Trophoblast cell (in vitro differentiated cells and primary cell): Measurements from ENCODE around the gene ATXN7.

Source experiments
- DNase-seq, 2 donors: peaks; one replicate each; pipeline ENCODE4 v3.0.0-alpha.2; 2016
- H2AFZ ChIP-seq: 2 replicates; pipeline ENCODE4 v1.6.1; 2013; ENCODE audit warnings: low read length, moderate library complexity, mild to moderate bottlenecking; ENCODE audit not compliant: insufficient read depth, poor library complexity
- H2AK5ac ChIP-seq: 2 replicates; pipeline ENCODE4 v1.6.1; 2013; ENCODE audit warnings: mild to moderate bottlenecking, low read length
- H2BK120ac ChIP-seq: 2 replicates; pipeline ENCODE4 v1.6.1; 2013; ENCODE audit warnings: low read length, mild to moderate bottlenecking, moderate library complexity; ENCODE audit not compliant: insufficient read depth, poor library complexity
- H2BK12ac ChIP-seq: 2 replicates; pipeline ENCODE4 v1.6.1; 2013; ENCODE audit warnings: mild to moderate bottlenecking, low read length, moderate library complexity
- H2BK5ac ChIP-seq: 2 replicates; pipeline ENCODE4 v1.6.1; 2013; ENCODE audit warnings: low read length, low read depth, moderate library complexity, mild to moderate bottlenecking; ENCODE audit not compliant: poor library complexity
- H3K14ac ChIP-seq: 2 replicates; pipeline ENCODE4 v1.6.1; 2013; ENCODE audit warnings: mild to moderate bottlenecking, low read length
- H3K18ac ChIP-seq: 2 replicates; pipeline ENCODE4 v1.6.1; 2013; ENCODE audit warnings: mild to moderate bottlenecking, low read length
- H3K23ac ChIP-seq: 2 replicates; pipeline ENCODE4 v1.6.1; 2013; ENCODE audit warnings: low read length
- H3K27ac ChIP-seq: 2 replicates; pipeline ENCODE4 v1.5.1; 2013; ENCODE audit warnings: low read depth, mild to moderate bottlenecking, inconsistent platforms, low read length, moderate library complexity
- H3K27me3 ChIP-seq: 2 replicates; pipeline ENCODE4 v1.6.1; 2013; ENCODE audit warnings: inconsistent platforms, mild to moderate bottlenecking, low read length, moderate library complexity; ENCODE audit not compliant: insufficient read depth
- H3K36me3 ChIP-seq, 2 experiments: 1 replicate in 1 of 2; 2 replicates in 1 of 2; pipeline ENCODE4 v1.6.1; 2013; ENCODE audit warnings: low read length in 2 of 2, mild to moderate bottlenecking in 2 of 2, moderate library complexity in 1 of 2; ENCODE audit not compliant: insufficient read depth in 2 of 2, control insufficient read depth in 1 of 2
- H3K4ac ChIP-seq: 2 replicates; pipeline ENCODE4 v1.6.1; 2013; ENCODE audit warnings: low read depth, mild to moderate bottlenecking, low read length, moderate library complexity
- H3K4me1 ChIP-seq, 2 experiments: 1 replicate in 1 of 2; 2 replicates in 1 of 2; pipeline ENCODE4 v1.6.1; 2013; ENCODE audit warnings: low read length in 2 of 2, mild to moderate bottlenecking in 2 of 2, moderate library complexity in 1 of 2; ENCODE audit not compliant: insufficient read depth in 2 of 2, control insufficient read depth in 1 of 2
- H3K4me2 ChIP-seq: 2 replicates; pipeline ENCODE4 v1.6.1; 2013; ENCODE audit warnings: inconsistent platforms, mild to moderate bottlenecking, low read length, moderate library complexity
- H3K4me3 ChIP-seq: 2 replicates; pipeline ENCODE4 v1.5.1; 2013; ENCODE audit warnings: mild to moderate bottlenecking, low read depth, low read length, inconsistent platforms
- H3K79me1 ChIP-seq: one replicate; pipeline ENCODE4 v1.6.1; 2013; ENCODE audit warnings: low read length
- H3K79me2 ChIP-seq: 2 replicates; pipeline ENCODE4 v1.6.1; 2013; ENCODE audit warnings: low read length, mild to moderate bottlenecking; ENCODE audit not compliant: control insufficient read depth, insufficient read depth, poor library complexity
- H3K9ac ChIP-seq: 2 replicates; pipeline ENCODE4 v1.6.1; 2013; ENCODE audit warnings: mild to moderate bottlenecking, low read length
- H3K9me3 ChIP-seq: 2 replicates; pipeline ENCODE4 v1.6.1; 2013; ENCODE audit warnings: low read depth, mild to moderate bottlenecking, control low read depth, inconsistent platforms, low read length; ENCODE audit not compliant: insufficient read depth
- H4K12ac ChIP-seq: 2 replicates; pipeline ENCODE4 v1.6.1; 2013; ENCODE audit warnings: low read depth, mild to moderate bottlenecking, low read length, moderate library complexity
- H4K8ac ChIP-seq: 2 replicates; pipeline ENCODE4 v1.6.1; 2013; ENCODE audit warnings: low read depth, mild to moderate bottlenecking, low read length, moderate library complexity
- H4K91ac ChIP-seq: one replicate; pipeline ENCODE4 v1.6.1; 2013; ENCODE audit warnings: low read depth, mild to moderate bottlenecking, low read length, moderate library complexity
- WGBS: extraction: QIAGEN DNeasy Blood & Tissue Kit; methylation state at CpG from one replicate; pipeline ENCODE4 v1.1.7; 2013; ENCODE audit warnings: missing lambda C conversion rate; ENCODE audit not compliant: insufficient read length, insufficient coverage; ENCODE audit errors: extremely low coverage; 5-methylcytosine and 5-hydroxymethylcytosine counted together

The ATXN7 gene

GRCh38 chr3:64022451-64023186, 159.0 kb downstream of the ATXN7 start:
- Histone ChIP-seq H4K12ac (peak overlapping the region; percentile 88), H3K23ac (no peak overlapping the region), H4K91ac (peak overlapping the region; percentile 87), H3K9ac (peak overlapping the region; percentile 93), H3K18ac (no peak overlapping the region), H2BK5ac (peak overlapping the region; percentile 58), H4K8ac (peak overlapping the region; percentile 93), H3K27ac (no peak overlapping the region), H3K79me1 (peaks cover 3% of the 10 kb centered on the region), H3K4me1 (peaks cover 5% of the 10 kb centered on the region in 2 experiments), H3K36me3 (peaks cover 0 to 5% of the 10 kb centered on the region in 2 experiments), H3K27me3 (no peaks in the 10 kb centered on the region), H2AFZ (peak overlapping the region; percentile 71), H3K4me2 (peak overlapping the region; percentile 91), H2AK5ac (peak overlapping the region; percentile 13), H3K14ac (peak overlapping the region; percentile 88), H2BK12ac (no peak overlapping the region), H3K4me3 (peak overlapping the region; percentile 99), H3K4ac (peak overlapping the region; percentile 85), H2BK120ac (peak overlapping the region; percentile 69), H3K79me2 (peaks cover 8% of the 10 kb centered on the region), H3K9me3 (no peaks in the 10 kb centered on the region)
- no CpG with 5 or more reads among the region's 24 CpGs for WGBS
- DNase-seq = peak in 1 of 2 donors; percentile 17

- Histone ChIP-seq H2AK5ac (peak within 1 kb of the TSS; percentile 13), H4K91ac (peak within 1 kb of the TSS; percentile 87), H3K79me1 (peaks cover 3% of the 10 kb centered on the region), H2AFZ (peak within 1 kb of the TSS; percentile 71), H3K4me1 (peaks cover 5% of the 10 kb centered on the region in 2 experiments), H2BK120ac (peak within 1 kb of the TSS; percentile 69), H3K18ac (peak within 1 kb of the TSS; percentile 93), H3K14ac (peak within 1 kb of the TSS; percentile 88), H3K27me3 (no peaks in the 10 kb centered on the region), H3K9ac (peak within 1 kb of the TSS; percentile 93), H3K4me2 (peak within 1 kb of the TSS; percentile 91), H2BK5ac (peak within 1 kb of the TSS; percentile 58), H3K36me3 (peaks cover 0 to 5% of the 10 kb centered on the region in 2 experiments), H3K27ac (peak within 1 kb of the TSS; percentile 62), H4K8ac (peak within 1 kb of the TSS; percentile 93), H3K4me3 (peak within 1 kb of the TSS; percentile 99), H3K4ac (peak within 1 kb of the TSS; percentile 85), H3K23ac (no peak within 1 kb of the TSS), H4K12ac (peak within 1 kb of the TSS; percentile 88), H2BK12ac (no peak within 1 kb of the TSS), H3K79me2 (peaks cover 8% of the 10 kb centered on the region), H3K9me3 (no peaks in the 10 kb centered on the region)
- DNase-seq = peak; percentile 75 to 90
- no CpG with 5 or more reads among the region's 59 CpGs for WGBS
Measured at GRCh38 chr3:64023187-64023860, 159.7 kb downstream of the ATXN7 start, which contains the start of gene PSMD6. PSMD6 (minus strand) TSS chr3:64023494; CDS start chr3:64023419, 75 bp downstream.

- peaks cover 3% of the 10 kb centered on the region for H3K79me1 ChIP-seq
- peaks cover 0 to 5% of the 10 kb centered on the region in 2 experiments for H3K36me3 ChIP-seq
- peaks cover 5% of the 10 kb centered on the region in 2 experiments for H3K4me1 ChIP-seq
- H3K4me2 ChIP-seq = no peak overlapping the region
- H3K9me3 ChIP-seq = no peaks in the 10 kb centered on the region
- WGBS = no CpG with 5 or more reads among the region's 5 CpGs
- H3K4me3 ChIP-seq = no peak overlapping the region
- no peak overlapping the region for H3K4ac ChIP-seq
- H3K27me3 ChIP-seq = no peaks in the 10 kb centered on the region
- H3K23ac ChIP-seq = no peak overlapping the region
- H3K14ac ChIP-seq = no peak overlapping the region
- H2BK12ac ChIP-seq = no peak overlapping the region
- H3K79me2 ChIP-seq = peaks cover 8% of the 10 kb centered on the region
- H4K91ac ChIP-seq = no peak overlapping the region
- no peak overlapping the region for H2BK120ac ChIP-seq
- H4K12ac ChIP-seq = no peak overlapping the region
- no peak overlapping the region for H4K8ac ChIP-seq
- no peak overlapping the region for H3K27ac ChIP-seq
- H3K9ac ChIP-seq = no peak overlapping the region
- H2BK5ac ChIP-seq = no peak overlapping the region
- no peak overlapping the region for H2AFZ ChIP-seq
- peak in 1 of 2 donors; percentile 34 for DNase-seq
- H2AK5ac ChIP-seq = no peak overlapping the region
- H3K18ac ChIP-seq = no peak overlapping the region
Measured at GRCh38 chr3:64023861-64024223, 160.2 kb downstream of the ATXN7 start.

- no peak overlapping the region for H4K12ac ChIP-seq
- no CpG with 5 or more reads among the region's 2 CpGs for WGBS
- H2AFZ ChIP-seq = no peak overlapping the region
- H3K4me3 ChIP-seq = no peak overlapping the region
- H3K4me1 ChIP-seq = peaks cover 5% of the 10 kb centered on the region in 2 experiments
- H3K14ac ChIP-seq = no peak overlapping the region
- no peaks in the 10 kb centered on the region for H3K27me3 ChIP-seq
- H3K79me2 ChIP-seq = peaks cover 8% of the 10 kb centered on the region
- no peak overlapping the region for H3K23ac ChIP-seq
- no peaks in the 10 kb centered on the region for H3K9me3 ChIP-seq
- no peak overlapping the region for H2BK12ac ChIP-seq
- peaks cover 0 to 2% of the 10 kb centered on the region in 2 experiments for H3K36me3 ChIP-seq
- H3K4me2 ChIP-seq = no peak overlapping the region
- H3K79me1 ChIP-seq = peaks cover 3% of the 10 kb centered on the region
- H4K91ac ChIP-seq = no peak overlapping the region
- no peak overlapping the region for H2BK5ac ChIP-seq
- H2BK120ac ChIP-seq = no peak overlapping the region
- no peak overlapping the region for H4K8ac ChIP-seq
- DNase-seq = no peak
- H2AK5ac ChIP-seq = no peak overlapping the region
- no peak overlapping the region for H3K4ac ChIP-seq
- H3K27ac ChIP-seq = no peak overlapping the region
- no peak overlapping the region for H3K18ac ChIP-seq
- no peak overlapping the region for H3K9ac ChIP-seq
Measured at GRCh38 chr3:64026346-64026745, 162.7 kb downstream of the ATXN7 start.
